HCEC 1CT (cell line): ENCODE data around the gene C11orf87.

Experiments used
- DNase-seq: peaks from one replicate; pipeline ENCODE4 v3.0.0-alpha.2; 2017

The C11orf87 gene

GRCh38 chr11:109454857-109455256 lies 32.9 kb downstream of the C11orf87 start:
- DNase-seq: no peak
